Left kidney (tissue), 2 donors: ENCODE results near the gene PCDHGB1. TPM values are rescaled to one million over a fixed set of nuclear protein-coding genes. Genes with fewer than 3 reads are reported as not detected.
"Not testable (repeated sequence)": the region's sequence is repeated elsewhere in the genome, so short reads cannot be mapped to it uniquely, and the experiment has no call there.

Experiments used
- DNase-seq: peaks from one replicate; pipeline ENCODE4 v3.0.0-alpha.2; 2013
- polyA plus RNA-seq: library from polyadenylated mRNA; unstranded; fragments of 120-200 nt; gene quantifications from one replicate; pipeline ENCODE4 v1.2.1, GENCODE V29; 2013; ENCODE audit not compliant: insufficient read length

The PCDHGB1 gene
- polyA plus RNA-seq, 1 donor = 1.9 TPM

- DNase-seq = no peak
Observed at GRCh38 chr5:141345327-141345726, 4.6 kb upstream of the PCDHGB1 start.

- not testable (repeated sequence) for DNase-seq
Observed at GRCh38 chr5:141346017-141346416, 3.9 kb upstream of the PCDHGB1 start.

GRCh38 chr5:141351591-141351990 lies 1.7 kb downstream of the PCDHGB1 start:
- DNase-seq = no peak

- no peak for DNase-seq
Observed at GRCh38 chr5:141354900-141355469, 5.1 kb downstream of the PCDHGB1 start, which contains the start of gene PCDHGA4. PCDHGA4 (plus strand) TSS chr5:141355021; CDS start chr5:141355108, 87 bp downstream.

GRCh38 chr5:141355641-141356040 lies 5.7 kb downstream of the PCDHGB1 start:
- DNase-seq = no peak

GRCh38 chr5:141356133-141356532 lies 6.2 kb downstream of the PCDHGB1 start:
- no peak for DNase-seq

- DNase-seq = no peak
Observed at GRCh38 chr5:141356950-141357349, 7.1 kb downstream of the PCDHGB1 start.

- DNase-seq = no peak
Observed at GRCh38 chr5:141359790-141360426, 10.0 kb downstream of the PCDHGB1 start, which contains the start of gene PCDHGB2. PCDHGB2 (plus strand) TSS chr5:141359994; CDS start chr5:141360136, 142 bp downstream.

GRCh38 chr5:141360685-141361084 lies 10.8 kb downstream of the PCDHGB1 start:
- DNase-seq = no peak

- DNase-seq = no peak
Observed at GRCh38 chr5:141362719-141363118, 12.8 kb downstream of the PCDHGB1 start.

GRCh38 chr5:141363952-141364660 lies 14.2 kb downstream of the PCDHGB1 start, which contains the start of gene PCDHGA5:
PCDHGA5 (plus strand) TSS chr5:141364162; CDS start chr5:141364331, 169 bp downstream.
- DNase-seq = no peak

- no peak for DNase-seq
Observed at GRCh38 chr5:141366016-141366896, 16.4 kb downstream of the PCDHGB1 start.

GRCh38 chr5:141369994-141370848 lies 20.3 kb downstream of the PCDHGB1 start, which contains the start of gene PCDHGB3:
PCDHGB3 (plus strand) TSS chr5:141370242; CDS start chr5:141370395, 153 bp downstream.
- no peak for DNase-seq

- no peak for DNase-seq
Observed at GRCh38 chr5:141371572-141372475, 21.9 kb downstream of the PCDHGB1 start.

GRCh38 chr5:141373673-141374317 lies 23.9 kb downstream of the PCDHGB1 start, which contains the start of gene PCDHGA6:
PCDHGA6 (plus strand) TSS chr5:141373891; CDS start chr5:141374084, 193 bp downstream.
- DNase-seq = no peak

GRCh38 chr5:141374627-141375026 lies 24.7 kb downstream of the PCDHGB1 start:
- no peak for DNase-seq

GRCh38 chr5:141375444-141376155 lies 25.7 kb downstream of the PCDHGB1 start:
- DNase-seq = not testable (repeated sequence)
